T1000 (cell line): ENCODE results near the gene UQCRC1.
"Not testable (repeated sequence)": the region's sequence is repeated elsewhere in the genome, so short reads cannot be mapped to it uniquely, and the experiment has no call there.

Source experiments
- DNase-seq: peaks from one replicate; lab custom pipeline; 2025; ENCODE audit warnings: mixed read lengths; lab: John Stamatoyannopoulos, UW

Gene UQCRC1

GRCh38 chr3:48553886-48554845 lies 55.3 kb downstream of the UQCRC1 start:
- DNase-seq = no peak

- DNase-seq = no peak
Measured at GRCh38 chr3:48553361-48553760, 56.1 kb downstream of the UQCRC1 start.

- DNase-seq = no peak
Measured at GRCh38 chr3:48552111-48552951, 57.1 kb downstream of the UQCRC1 start.

GRCh38 chr3:48551651-48552050 lies 57.8 kb downstream of the UQCRC1 start:
- DNase-seq = not testable (repeated sequence)
